ENCODE results near the gene SERAC1. TPM values are rescaled to one million over a fixed set of nuclear protein-coding genes. Genes with fewer than 3 reads are reported as not detected.

SERAC1 gene
- total RNA-seq, 1 donor from 2014 or later, result 9.5 TPM

- DNase-seq (ENCODE audit: low read depth, low spot score), result no peak
Measured at GRCh38 chr6:158080849-158081656, 87.0 kb downstream of the SERAC1 start.

- no peak for DNase-seq (ENCODE audit: low read depth, low spot score)
Measured at GRCh38 chr6:158078320-158078719, 89.7 kb downstream of the SERAC1 start.

- no peak for DNase-seq (ENCODE audit: low read depth, low spot score)
Measured at GRCh38 chr6:158077676-158078075, 90.4 kb downstream of the SERAC1 start.

- DNase-seq (ENCODE audit: low read depth, low spot score), result no peak
Measured at GRCh38 chr6:158076548-158076947, 91.5 kb downstream of the SERAC1 start.

GRCh38 chr6:158073776-158074175, 94.3 kb downstream of the SERAC1 start:
- DNase-seq (ENCODE audit: low read depth, low spot score), result no peak

GRCh38 chr6:158072083-158072721, 95.9 kb downstream of the SERAC1 start:
- peak; percentile 43 for DNase-seq (ENCODE audit: low read depth, low spot score)

GRCh38 chr6:158071121-158072082, 96.7 kb downstream of the SERAC1 start:
- no peak for DNase-seq (ENCODE audit: low read depth, low spot score)

- no peak for DNase-seq (ENCODE audit: low read depth, low spot score)
Measured at GRCh38 chr6:158070513-158070912, 97.5 kb downstream of the SERAC1 start.

GRCh38 chr6:158069800-158070195, 98.3 kb downstream of the SERAC1 start:
- DNase-seq (ENCODE audit: low read depth, low spot score), result peak; percentile 85

GRCh38 chr6:158068893-158069799, 98.9 kb downstream of the SERAC1 start:
- peak; percentile 41 for DNase-seq (ENCODE audit: low read depth, low spot score)

- no peak for DNase-seq (ENCODE audit: low read depth, low spot score)
Measured at GRCh38 chr6:158068156-158068892, 99.7 kb downstream of the SERAC1 start.

GRCh38 chr6:158067436-158068015, 100.5 kb downstream of the SERAC1 start:
- no peak for DNase-seq (ENCODE audit: low read depth, low spot score)

- no peak for DNase-seq (ENCODE audit: low read depth, low spot score)
Measured at GRCh38 chr6:158066136-158066781, 101.8 kb downstream of the SERAC1 start.

GRCh38 chr6:158064725-158065251, 103.3 kb downstream of the SERAC1 start:
- no peak for DNase-seq (ENCODE audit: low read depth, low spot score)

- DNase-seq (ENCODE audit: low read depth, low spot score), result no peak
Measured at GRCh38 chr6:158063736-158064135, 104.3 kb downstream of the SERAC1 start.

- DNase-seq (ENCODE audit: low read depth, low spot score), result no peak
Measured at GRCh38 chr6:158061709-158062461, 106.2 kb downstream of the SERAC1 start.

GRCh38 chr6:158061361-158061708, 106.7 kb downstream of the SERAC1 start:
- no peak for DNase-seq (ENCODE audit: low read depth, low spot score)

All from pulmonary artery endothelial cell (primary cell).